Measurements from ENCODE around the gene TREM2. TPM values are rescaled to one million over a fixed set of nuclear protein-coding genes. Genes with fewer than 3 reads are reported as not detected.

The TREM2 gene
- total RNA-seq, 1 donor from 2014 or later = not detected

GRCh38 chr6:41111017-41111416, 51.9 kb downstream of the TREM2 start:
- Mint-ChIP-seq H3K4me3 (no peak overlapping the region), H3K36me3 (ENCODE audit: low read depth) (no peaks in the 10 kb centered on the region), H3K9me3 (no peaks in the 10 kb centered on the region), H3K27me3 (ENCODE audit: low read depth) (no peaks in the 10 kb centered on the region), H3K27ac (ENCODE audit: unreplicated experiment) (no peak overlapping the region), H3K4me1 (peaks cover 11% of the 10 kb centered on the region)
- no peak for TF ChIP-seq CTCF (conservative IDR thresholded peaks at IDR 0.05)
- no peak for DNase-seq (ENCODE audit: low read depth, low spot score)

Other genes starting within 250 kb of the TREM2 start
- 1.5 and 1.6 TPM in 2 replicates for gene UNC5CL, start 123.9 kb downstream of the TREM2 start, total RNA-seq
- gene TSPO2, start 120.6 kb downstream of the TREM2 start, total RNA-seq = not detected in 2 replicates
- gene APOBEC2, start 109.9 kb downstream of the TREM2 start, total RNA-seq = not detected in 2 replicates
- 32.8 and 32.9 TPM in 2 replicates for gene OARD1, start 90.8 kb downstream of the TREM2 start, total RNA-seq
- gene NFYA, start 90.1 kb downstream of the TREM2 start, total RNA-seq = 59.7 and 61.4 TPM in 2 replicates
- gene TREML1, start 8.8 kb downstream of the TREM2 start, total RNA-seq = not detected in 2 replicates
- gene TREML2, start 38.0 kb upstream of the TREM2 start, total RNA-seq = not detected in 2 replicates
- not detected in 2 replicates for gene TREML4, start 65.2 kb upstream of the TREM2 start, total RNA-seq
- not detected in 2 replicates for gene TREM1, start 123.6 kb upstream of the TREM2 start, total RNA-seq
- gene NCR2, start 172.5 kb upstream of the TREM2 start, total RNA-seq = not detected in 2 replicates